GM23338 (cell line): ENCODE measurements around the gene SYNE1.

Experiments used
- CREB1 ChIP-seq: fragments of 250-450 bp; sonication (Bioruptor Pico); IDR thresholded peaks from 2 replicates; pipeline ENCODE4 v1.5.0; 2020; ENCODE audit warnings: low read depth, mild to moderate bottlenecking, moderate library complexity
- EZH2 ChIP-seq: fragments of 200-600 bp; sonication (generic); IDR thresholded peaks from one replicate; pipeline ENCODE4 v1.8.0; 2017; ENCODE audit warnings: antibody characterized with exemption, mild to moderate bottlenecking, low read depth; ENCODE audit not compliant: unreplicated experiment
- EZH2phosphoT487 ChIP-seq: fragments of 200-600 bp; sonication (generic); IDR thresholded peaks from one replicate; pipeline ENCODE4 v1.8.1; 2018; ENCODE audit warnings: antibody characterized with exemption; ENCODE audit not compliant: unreplicated experiment
- JUNB ChIP-seq: IDR thresholded peaks from one replicate; pipeline ENCODE4 v1.6.1; 2016; ENCODE audit warnings: antibody characterized with exemption; ENCODE audit not compliant: unreplicated experiment
- POLR2AphosphoS5 ChIP-seq: IDR thresholded peaks from 2 replicates; pipeline ENCODE4 v1.6.1; 2016; ENCODE audit warnings: antibody characterized with exemption, low read depth
- STAT1 ChIP-seq: IDR thresholded peaks from one replicate; pipeline ENCODE4 v1.6.1; 2016; ENCODE audit warnings: antibody characterized with exemption; ENCODE audit not compliant: unreplicated experiment
- ZNF114 ChIP-seq: fragments of 250-450 bp; sonication (Bioruptor Pico); IDR thresholded peaks from 2 replicates; pipeline ENCODE4 v1.5.0; 2020; ENCODE audit warnings: mild to moderate bottlenecking, moderate library complexity
- TF ChIP-seq, protein P1 (sequence below), 2 experiments: fragments of 200-600 bp in 1 of 2; sonication (generic) in 1 of 2; conservative IDR thresholded peaks; 2 replicates each; pipeline versions ENCODE4 v1.5.1 to v1.6.1; 2016 to 2017; ENCODE audit warnings: antibody characterized with exemption in 2 of 2, low read depth in 2 of 2, mild to moderate bottlenecking in 2 of 2, moderate library complexity in 1 of 2
- TF ChIP-seq, protein P2 (sequence below): IDR thresholded peaks from 2 replicates; pipeline ENCODE4 v1.6.1; 2016; ENCODE audit warnings: antibody characterized with exemption
- TF ChIP-seq, protein P3 (sequence below): IDR thresholded peaks from one replicate; pipeline ENCODE4 v1.6.1; 2018; ENCODE audit warnings: antibody characterized with exemption; ENCODE audit not compliant: unreplicated experiment

DNA sequence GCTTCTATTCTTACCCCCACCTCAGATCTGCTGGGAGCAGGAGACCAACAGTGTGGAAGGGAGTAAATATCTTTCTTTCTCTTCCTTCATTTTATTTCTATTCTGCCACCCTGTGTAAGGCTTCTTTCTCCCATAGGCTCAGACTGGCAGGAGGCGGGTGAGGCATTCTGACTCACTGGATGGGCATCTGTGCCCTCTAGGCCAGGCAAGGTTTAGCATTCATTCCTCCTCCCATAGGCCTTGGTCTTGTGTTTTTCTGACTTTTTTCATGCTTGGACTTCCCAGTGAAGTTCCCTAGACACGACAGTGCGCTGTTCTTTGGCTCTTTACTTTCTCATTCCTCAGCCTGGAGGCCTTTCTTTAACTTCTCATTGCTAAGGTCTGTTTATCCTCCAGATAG, 235.2 kb downstream of the SYNE1 start:
- TF ChIP-seq, protein P1, sequence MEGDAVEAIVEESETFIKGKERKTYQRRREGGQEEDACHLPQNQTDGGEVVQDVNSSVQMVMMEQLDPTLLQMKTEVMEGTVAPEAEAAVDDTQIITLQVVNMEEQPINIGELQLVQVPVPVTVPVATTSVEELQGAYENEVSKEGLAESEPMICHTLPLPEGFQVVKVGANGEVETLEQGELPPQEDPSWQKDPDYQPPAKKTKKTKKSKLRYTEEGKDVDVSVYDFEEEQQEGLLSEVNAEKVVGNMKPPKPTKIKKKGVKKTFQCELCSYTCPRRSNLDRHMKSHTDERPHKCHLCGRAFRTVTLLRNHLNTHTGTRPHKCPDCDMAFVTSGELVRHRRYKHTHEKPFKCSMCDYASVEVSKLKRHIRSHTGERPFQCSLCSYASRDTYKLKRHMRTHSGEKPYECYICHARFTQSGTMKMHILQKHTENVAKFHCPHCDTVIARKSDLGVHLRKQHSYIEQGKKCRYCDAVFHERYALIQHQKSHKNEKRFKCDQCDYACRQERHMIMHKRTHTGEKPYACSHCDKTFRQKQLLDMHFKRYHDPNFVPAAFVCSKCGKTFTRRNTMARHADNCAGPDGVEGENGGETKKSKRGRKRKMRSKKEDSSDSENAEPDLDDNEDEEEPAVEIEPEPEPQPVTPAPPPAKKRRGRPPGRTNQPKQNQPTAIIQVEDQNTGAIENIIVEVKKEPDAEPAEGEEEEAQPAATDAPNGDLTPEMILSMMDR (conservative IDR thresholded peaks at IDR 0.05; ENCODE audit: low read depth in 2 of 2) = no peak
- TF ChIP-seq, protein P2, sequence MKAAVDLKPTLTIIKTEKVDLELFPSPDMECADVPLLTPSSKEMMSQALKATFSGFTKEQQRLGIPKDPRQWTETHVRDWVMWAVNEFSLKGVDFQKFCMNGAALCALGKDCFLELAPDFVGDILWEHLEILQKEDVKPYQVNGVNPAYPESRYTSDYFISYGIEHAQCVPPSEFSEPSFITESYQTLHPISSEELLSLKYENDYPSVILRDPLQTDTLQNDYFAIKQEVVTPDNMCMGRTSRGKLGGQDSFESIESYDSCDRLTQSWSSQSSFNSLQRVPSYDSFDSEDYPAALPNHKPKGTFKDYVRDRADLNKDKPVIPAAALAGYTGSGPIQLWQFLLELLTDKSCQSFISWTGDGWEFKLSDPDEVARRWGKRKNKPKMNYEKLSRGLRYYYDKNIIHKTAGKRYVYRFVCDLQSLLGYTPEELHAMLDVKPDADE = no peak
- TF ChIP-seq POLR2AphosphoS5 = no peak
- TF ChIP-seq EZH2phosphoT487 = no peak
- no peak for TF ChIP-seq EZH2
- TF ChIP-seq JUNB = no peak
- TF ChIP-seq, protein P3, sequence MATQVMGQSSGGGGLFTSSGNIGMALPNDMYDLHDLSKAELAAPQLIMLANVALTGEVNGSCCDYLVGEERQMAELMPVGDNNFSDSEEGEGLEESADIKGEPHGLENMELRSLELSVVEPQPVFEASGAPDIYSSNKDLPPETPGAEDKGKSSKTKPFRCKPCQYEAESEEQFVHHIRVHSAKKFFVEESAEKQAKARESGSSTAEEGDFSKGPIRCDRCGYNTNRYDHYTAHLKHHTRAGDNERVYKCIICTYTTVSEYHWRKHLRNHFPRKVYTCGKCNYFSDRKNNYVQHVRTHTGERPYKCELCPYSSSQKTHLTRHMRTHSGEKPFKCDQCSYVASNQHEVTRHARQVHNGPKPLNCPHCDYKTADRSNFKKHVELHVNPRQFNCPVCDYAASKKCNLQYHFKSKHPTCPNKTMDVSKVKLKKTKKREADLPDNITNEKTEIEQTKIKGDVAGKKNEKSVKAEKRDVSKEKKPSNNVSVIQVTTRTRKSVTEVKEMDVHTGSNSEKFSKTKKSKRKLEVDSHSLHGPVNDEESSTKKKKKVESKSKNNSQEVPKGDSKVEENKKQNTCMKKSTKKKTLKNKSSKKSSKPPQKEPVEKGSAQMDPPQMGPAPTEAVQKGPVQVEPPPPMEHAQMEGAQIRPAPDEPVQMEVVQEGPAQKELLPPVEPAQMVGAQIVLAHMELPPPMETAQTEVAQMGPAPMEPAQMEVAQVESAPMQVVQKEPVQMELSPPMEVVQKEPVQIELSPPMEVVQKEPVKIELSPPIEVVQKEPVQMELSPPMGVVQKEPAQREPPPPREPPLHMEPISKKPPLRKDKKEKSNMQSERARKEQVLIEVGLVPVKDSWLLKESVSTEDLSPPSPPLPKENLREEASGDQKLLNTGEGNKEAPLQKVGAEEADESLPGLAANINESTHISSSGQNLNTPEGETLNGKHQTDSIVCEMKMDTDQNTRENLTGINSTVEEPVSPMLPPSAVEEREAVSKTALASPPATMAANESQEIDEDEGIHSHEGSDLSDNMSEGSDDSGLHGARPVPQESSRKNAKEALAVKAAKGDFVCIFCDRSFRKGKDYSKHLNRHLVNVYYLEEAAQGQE = no peak
- no peak for TF ChIP-seq CREB1 (CRISPR knock-in tag)
- TF ChIP-seq STAT1 = no peak
- TF ChIP-seq ZNF114 (CRISPR knock-in tag) = no peak
